Subcutaneous adipose tissue (tissue), 4 donors: ENCODE results near the gene GTSE1. TPM values are rescaled to one million over a fixed set of nuclear protein-coding genes. Genes with fewer than 3 reads are reported as not detected.

ENCODE experiments used
- total RNA-seq, 4 donors: library from RNA; depleted of rRNA; stranded (reverse); fragments of >200 nt; gene quantifications; one replicate each; pipeline ENCODE4 v1.1.0, GENCODE V29; 2016
- TF ChIP-seq, protein P1 (sequence below): fragments of 450-650 bp; IDR thresholded peaks from one replicate; pipeline ENCODE4 v1.5.1; 2016; ENCODE audit warnings: low read depth, mild to moderate bottlenecking, control low read depth, antibody characterized with exemption, moderate library complexity

GTSE1 gene
- total RNA-seq, 4 donors from 2014 or later, result 1.1 to 1.4 TPM; not detected in 2

DNA sequence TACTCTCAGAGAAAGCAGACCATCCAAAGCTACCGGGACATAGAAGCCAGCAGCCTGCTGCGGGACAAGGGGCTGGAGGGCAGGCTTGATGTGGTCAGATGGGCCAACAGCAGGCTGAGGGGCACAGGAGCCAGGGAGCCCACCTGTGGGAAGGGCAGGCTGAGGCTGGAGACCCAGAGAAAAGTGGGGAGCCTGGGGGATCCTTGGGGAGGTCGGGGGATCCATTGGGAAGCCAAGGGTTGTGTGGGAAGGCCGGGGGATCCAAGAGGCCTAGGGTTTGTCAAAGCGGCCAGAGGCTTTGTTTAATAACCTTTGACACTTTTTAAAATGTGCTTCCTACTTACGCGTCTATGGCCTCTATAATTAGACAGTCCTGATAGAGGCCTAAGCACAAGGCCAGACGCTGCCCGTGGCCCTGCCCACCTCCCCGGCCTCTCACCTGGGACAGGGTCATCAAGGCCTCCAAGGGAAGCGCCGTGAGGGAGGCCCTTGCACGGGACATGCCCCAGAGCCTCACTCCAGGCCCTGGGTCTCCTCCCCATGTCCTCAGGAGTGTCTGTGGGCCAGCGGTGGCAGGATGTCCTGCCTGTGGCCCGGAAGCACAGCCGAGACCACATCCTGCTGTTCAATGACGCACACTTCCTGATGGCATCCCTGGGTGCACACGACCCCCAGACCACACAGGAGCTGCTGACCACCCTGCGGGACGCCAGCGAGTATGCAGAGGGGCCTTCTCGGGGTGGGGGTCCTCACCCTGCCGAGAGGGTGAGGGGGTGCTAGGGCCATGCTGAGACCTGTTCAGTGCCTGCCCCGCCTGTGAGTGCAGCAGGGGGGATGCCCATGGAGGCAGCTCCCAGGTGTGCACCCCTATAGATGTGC, 8.6 kb upstream of the GTSE1 start:
- TF ChIP-seq, protein P1, sequence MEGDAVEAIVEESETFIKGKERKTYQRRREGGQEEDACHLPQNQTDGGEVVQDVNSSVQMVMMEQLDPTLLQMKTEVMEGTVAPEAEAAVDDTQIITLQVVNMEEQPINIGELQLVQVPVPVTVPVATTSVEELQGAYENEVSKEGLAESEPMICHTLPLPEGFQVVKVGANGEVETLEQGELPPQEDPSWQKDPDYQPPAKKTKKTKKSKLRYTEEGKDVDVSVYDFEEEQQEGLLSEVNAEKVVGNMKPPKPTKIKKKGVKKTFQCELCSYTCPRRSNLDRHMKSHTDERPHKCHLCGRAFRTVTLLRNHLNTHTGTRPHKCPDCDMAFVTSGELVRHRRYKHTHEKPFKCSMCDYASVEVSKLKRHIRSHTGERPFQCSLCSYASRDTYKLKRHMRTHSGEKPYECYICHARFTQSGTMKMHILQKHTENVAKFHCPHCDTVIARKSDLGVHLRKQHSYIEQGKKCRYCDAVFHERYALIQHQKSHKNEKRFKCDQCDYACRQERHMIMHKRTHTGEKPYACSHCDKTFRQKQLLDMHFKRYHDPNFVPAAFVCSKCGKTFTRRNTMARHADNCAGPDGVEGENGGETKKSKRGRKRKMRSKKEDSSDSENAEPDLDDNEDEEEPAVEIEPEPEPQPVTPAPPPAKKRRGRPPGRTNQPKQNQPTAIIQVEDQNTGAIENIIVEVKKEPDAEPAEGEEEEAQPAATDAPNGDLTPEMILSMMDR, result no peak

DNA sequence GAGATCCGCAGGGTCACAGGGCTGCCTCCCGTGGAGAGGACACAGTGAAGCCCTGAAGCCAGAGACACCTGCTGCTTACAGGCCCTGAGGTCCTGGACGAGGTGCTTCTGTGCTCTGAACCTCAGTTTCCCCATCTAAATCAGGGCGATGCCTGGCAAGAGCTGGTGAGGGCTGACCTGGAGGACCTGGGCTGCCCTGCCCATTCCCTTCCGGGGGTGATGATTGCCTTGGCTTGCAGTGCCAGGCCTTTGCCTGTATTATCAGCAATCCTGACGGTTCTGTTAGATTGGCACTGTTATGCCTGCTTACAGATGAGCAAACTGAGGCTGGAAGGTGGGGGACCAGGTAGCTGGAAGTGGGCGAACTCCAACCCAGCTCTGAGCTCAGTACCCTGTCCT, 7.8 kb upstream of the GTSE1 start:
- TF ChIP-seq, protein P1, result no peak

- TF ChIP-seq, protein P1, result no peak
These were observed 7.3 kb upstream of the GTSE1 start for GRCh38 chr22:46289244-46289891.

- TF ChIP-seq, protein P1, result no peak
These were observed 6.4 kb upstream of the GTSE1 start for GRCh38 chr22:46290121-46290842.

DNA sequence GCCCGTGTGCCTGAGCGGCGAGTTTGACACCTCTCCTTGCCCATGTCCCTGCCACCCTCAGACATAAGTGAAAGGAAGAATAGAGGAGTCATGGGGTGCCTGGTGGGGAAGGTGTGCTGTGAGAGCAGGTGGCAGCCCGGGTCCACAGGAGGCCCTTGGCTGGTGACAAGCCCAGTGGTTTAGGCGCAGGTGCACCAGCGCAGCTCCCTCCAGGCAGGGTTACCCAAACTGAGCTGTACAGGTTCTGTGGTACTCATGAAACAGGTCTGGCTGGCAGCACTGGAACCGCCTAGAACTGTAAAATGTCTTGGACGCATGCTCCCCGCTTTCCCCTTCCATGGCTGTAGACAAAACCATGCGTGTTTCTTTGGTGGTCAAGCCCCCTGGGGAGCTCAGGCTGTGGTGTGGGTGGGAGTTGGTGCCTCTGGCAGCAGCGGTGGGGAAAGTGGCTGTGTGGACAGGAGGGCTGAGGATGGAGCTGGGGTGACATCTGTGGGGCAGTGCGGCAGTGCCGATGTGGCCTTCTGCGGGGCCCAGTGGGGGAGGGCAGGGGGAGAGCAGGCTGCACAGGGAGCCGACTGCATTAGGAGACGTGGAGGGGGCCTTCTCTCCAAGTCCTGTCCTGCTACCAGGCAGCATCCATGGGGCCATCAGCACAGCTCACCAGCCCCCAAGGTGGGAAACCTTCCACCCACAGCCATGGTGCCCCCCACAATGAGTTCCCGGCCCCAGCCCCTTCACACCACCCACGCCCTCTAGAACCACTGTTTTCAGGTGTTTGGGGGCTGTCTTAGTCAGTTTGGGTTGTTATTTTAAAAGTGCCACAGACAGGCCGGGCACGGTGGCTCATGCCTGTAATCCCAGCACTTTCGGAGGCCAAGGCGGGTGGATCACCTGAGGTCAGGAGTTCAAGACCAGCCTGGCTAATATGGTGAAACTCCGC, 5.6 kb upstream of the GTSE1 start:
- TF ChIP-seq, protein P1, result no peak

GRCh38 chr22:46292173-46292572, 4.5 kb upstream of the GTSE1 start:
- TF ChIP-seq, protein P1, result no peak
